Liver (tissue), 9 donors: ENCODE data around the gene MEGF11. TPM values are rescaled to one million over a fixed set of nuclear protein-coding genes. Genes with fewer than 3 reads are reported as not detected.

Experiments
- DNase-seq: peaks from one replicate; pipeline ENCODE4 v3.0.0-alpha.2; 2017; ENCODE audit warnings: low spot score
- H3K27ac ChIP-seq, 2 donors: one replicate each; pipeline ENCODE4 v1.7.0; 2013; ENCODE audit warnings: inconsistent platforms in 2 of 2, low read length in 2 of 2, control low read depth in 1 of 2, low read depth in 1 of 2, mild to moderate bottlenecking in 1 of 2
- H3K27me3 ChIP-seq, 4 donors: one replicate each; pipeline versions ENCODE4 v1.6.1 to v1.7.0; 2013; ENCODE audit warnings: low read length in 3 of 4, inconsistent platforms in 1 of 4, mild to moderate bottlenecking in 1 of 4, moderate library complexity in 1 of 4; ENCODE audit not compliant: control insufficient read depth in 4 of 4, insufficient read depth in 4 of 4
- H3K36me3 ChIP-seq, 4 donors: one replicate each; pipeline versions ENCODE4 v1.6.1 to v1.7.0; 2013; ENCODE audit warnings: low read length in 3 of 4, mild to moderate bottlenecking in 3 of 4, low read depth in 1 of 4, moderate library complexity in 1 of 4; ENCODE audit not compliant: control insufficient read depth in 4 of 4, insufficient read depth in 3 of 4
- H3K4me1 ChIP-seq, 4 donors: one replicate each; pipeline versions ENCODE4 v1.6.1 to v1.7.0; 2013; ENCODE audit warnings: low read length in 3 of 4, mild to moderate bottlenecking in 3 of 4, moderate library complexity in 1 of 4; ENCODE audit not compliant: control insufficient read depth in 4 of 4, insufficient read depth in 4 of 4
- H3K4me3 ChIP-seq, 3 donors: one replicate each; pipeline versions ENCODE4 v1.6.1 to v1.7.0; 2013; ENCODE audit warnings: low read length in 3 of 3, control low read depth in 1 of 3, low read depth in 1 of 3, mild to moderate bottlenecking in 1 of 3
- H3K9ac ChIP-seq, 2 donors: one replicate each; pipeline ENCODE4 v1.7.0; 2013; ENCODE audit warnings: low read length in 2 of 2, mild to moderate bottlenecking in 2 of 2, moderate library complexity in 2 of 2, control low read depth in 1 of 2, low read depth in 1 of 2
- H3K9me3 ChIP-seq, 4 donors: one replicate each; pipeline versions ENCODE4 v1.6.1 to v1.7.0; 2013; ENCODE audit warnings: low read length in 3 of 4; ENCODE audit not compliant: control insufficient read depth in 4 of 4
- GABPA ChIP-seq, 2 donors: IDR thresholded peaks in 1 of 2; conservative IDR thresholded peaks in 1 of 2; 2 replicates each; pipeline ENCODE4 v1.6.1; 2016; ENCODE audit warnings: antibody characterized with exemption in 2 of 2, mild to moderate bottlenecking in 1 of 2, moderate library complexity in 1 of 2
- HNF4A ChIP-seq, 2 donors: conservative IDR thresholded peaks; 2 replicates each; pipeline ENCODE4 v1.6.1; 2016; ENCODE audit warnings: antibody characterized with exemption in 2 of 2, mild to moderate bottlenecking in 2 of 2
- HNF4G ChIP-seq: IDR thresholded peaks from 2 replicates; pipeline ENCODE4 v1.6.1; 2016; ENCODE audit warnings: antibody characterized with exemption
- JUND ChIP-seq, 2 donors: IDR thresholded peaks; 2 replicates each; pipeline ENCODE4 v1.6.1; 2016; ENCODE audit warnings: antibody characterized with exemption in 2 of 2
- NR2F2 ChIP-seq: IDR thresholded peaks from 2 replicates; pipeline ENCODE4 v1.6.1; 2016; ENCODE audit warnings: antibody characterized with exemption
- RAD21 ChIP-seq, 2 donors: IDR thresholded peaks; 2 replicates each; pipeline ENCODE4 v1.6.1; 2016; ENCODE audit warnings: antibody characterized with exemption in 2 of 2, mild to moderate bottlenecking in 2 of 2
- RXRA ChIP-seq, 2 donors: IDR thresholded peaks; 2 replicates each; pipeline ENCODE4 v1.6.1; 2017 to 2018; ENCODE audit warnings: antibody characterized with exemption in 2 of 2, mild to moderate bottlenecking in 1 of 2
- SP1 ChIP-seq: IDR thresholded peaks from 2 replicates; pipeline ENCODE4 v1.6.1; 2018; ENCODE audit warnings: antibody characterized with exemption, mild to moderate bottlenecking
- TAF1 ChIP-seq: conservative IDR thresholded peaks from 2 replicates; pipeline ENCODE4 v1.6.1; 2016; ENCODE audit warnings: antibody characterized with exemption, mild to moderate bottlenecking
- YY1 ChIP-seq: IDR thresholded peaks from 2 replicates; pipeline ENCODE4 v1.6.1; 2016; ENCODE audit warnings: antibody characterized with exemption, mild to moderate bottlenecking
- WGBS: extraction: QIAGEN DNeasy Blood & Tissue Kit; methylation state at CpG from one replicate; pipeline ENCODE4 v1.1.7; 2013; 5-methylcytosine and 5-hydroxymethylcytosine counted together
- polyA plus RNA-seq, 2 donors: library from polyadenylated mRNA; stranded (reverse) in 1 of 2; unstranded in 1 of 2; fragments of 200-250 nt in 1 of 2; fragments of >200 nt in 1 of 2; fragmentation: Nextera tagmentation in 1 of 2; extraction: Ambion mirVana in 1 of 2; gene quantifications; one replicate each; pipeline versions ENCODE4 v1.2.1 to v1.2.3, GENCODE V29; 2013 to 2015
- total RNA-seq, 2 donors: library from RNA; depleted of rRNA; stranded (reverse); fragments of >200 nt; gene quantifications; one replicate each; pipeline ENCODE4 v1.2.3, GENCODE V29; 2014
- TF ChIP-seq, protein P1 (sequence below): IDR thresholded peaks from 2 replicates; pipeline ENCODE4 v1.6.1; 2016; ENCODE audit warnings: antibody characterized with exemption
- TF ChIP-seq, protein P2 (sequence below): fragments of 150-350 bp; IDR thresholded peaks from 2 replicates; pipeline ENCODE4 v1.5.1; 2017; ENCODE audit warnings: improper control_type of control experiment, low read depth, low read length; ENCODE audit not compliant: missing input control
- TF ChIP-seq, protein P3 (sequence below): IDR thresholded peaks from 2 replicates; pipeline ENCODE4 v1.6.1; 2016; ENCODE audit warnings: antibody characterized with exemption
- TF ChIP-seq, protein P4 (sequence below): IDR thresholded peaks from 2 replicates; pipeline ENCODE4 v1.6.1; 2016; ENCODE audit warnings: antibody characterized with exemption, mild to moderate bottlenecking
- donor health status: healthy.
- donor health status: healthy.
- donor health status: healthy.
- donor health status: healthy.
- donor health status: healthy.

Gene MEGF11
- total and polyA plus RNA-seq, 4 donors: under 0.01 to 0.51 (median 0.03) TPM; not detected in 1

DNA sequence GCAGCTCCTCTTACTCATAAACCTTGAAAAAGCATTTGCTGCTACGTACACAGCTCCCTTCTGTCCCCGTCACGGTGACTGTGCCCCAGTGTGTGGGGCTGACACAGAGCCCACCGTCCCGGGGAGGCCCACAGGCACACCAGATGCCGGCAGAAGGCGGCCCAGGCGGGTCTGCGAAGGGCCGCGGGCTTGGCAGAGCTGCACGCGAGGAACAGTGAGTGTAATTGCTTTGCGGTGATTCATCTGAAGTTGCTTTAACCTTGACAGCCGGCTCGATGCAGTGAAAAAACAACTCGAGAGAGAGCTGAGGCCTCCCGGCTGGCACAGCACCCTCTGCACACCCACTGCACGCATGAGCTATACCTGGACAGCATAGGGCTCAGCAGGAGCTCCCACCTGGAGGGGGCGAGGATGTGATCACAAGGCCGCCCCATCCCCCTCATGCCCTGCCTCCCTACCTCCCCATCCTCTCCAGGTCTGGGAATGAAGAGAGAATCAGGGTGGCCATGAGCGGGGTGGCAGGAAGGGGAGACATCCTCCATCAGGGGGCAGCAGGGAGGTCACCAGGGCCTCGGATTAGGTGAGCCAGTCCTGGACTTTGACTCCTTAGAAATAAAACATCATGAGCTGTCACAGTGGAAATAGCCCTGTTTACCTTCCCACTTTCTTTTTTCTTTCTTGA is 172.7 kb downstream of the MEGF11 start:
- peaks cover 0 to 3% (median 0%) of the 10 kb centered on the region in 4 donors for H3K27me3 ChIP-seq
- no peak overlapping the region for H3K9ac ChIP-seq
- WGBS: 67% methylated on average over 23 of the region's 23 CpGs
- H3K27ac ChIP-seq: no peak overlapping the region
- no peak for DNase-seq
- TF ChIP-seq SP1: no peak
- TF ChIP-seq, protein P1, sequence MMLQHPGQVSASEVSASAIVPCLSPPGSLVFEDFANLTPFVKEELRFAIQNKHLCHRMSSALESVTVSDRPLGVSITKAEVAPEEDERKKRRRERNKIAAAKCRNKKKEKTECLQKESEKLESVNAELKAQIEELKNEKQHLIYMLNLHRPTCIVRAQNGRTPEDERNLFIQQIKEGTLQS: no peak
- TF ChIP-seq YY1: no peak
- TF ChIP-seq, protein P2, sequence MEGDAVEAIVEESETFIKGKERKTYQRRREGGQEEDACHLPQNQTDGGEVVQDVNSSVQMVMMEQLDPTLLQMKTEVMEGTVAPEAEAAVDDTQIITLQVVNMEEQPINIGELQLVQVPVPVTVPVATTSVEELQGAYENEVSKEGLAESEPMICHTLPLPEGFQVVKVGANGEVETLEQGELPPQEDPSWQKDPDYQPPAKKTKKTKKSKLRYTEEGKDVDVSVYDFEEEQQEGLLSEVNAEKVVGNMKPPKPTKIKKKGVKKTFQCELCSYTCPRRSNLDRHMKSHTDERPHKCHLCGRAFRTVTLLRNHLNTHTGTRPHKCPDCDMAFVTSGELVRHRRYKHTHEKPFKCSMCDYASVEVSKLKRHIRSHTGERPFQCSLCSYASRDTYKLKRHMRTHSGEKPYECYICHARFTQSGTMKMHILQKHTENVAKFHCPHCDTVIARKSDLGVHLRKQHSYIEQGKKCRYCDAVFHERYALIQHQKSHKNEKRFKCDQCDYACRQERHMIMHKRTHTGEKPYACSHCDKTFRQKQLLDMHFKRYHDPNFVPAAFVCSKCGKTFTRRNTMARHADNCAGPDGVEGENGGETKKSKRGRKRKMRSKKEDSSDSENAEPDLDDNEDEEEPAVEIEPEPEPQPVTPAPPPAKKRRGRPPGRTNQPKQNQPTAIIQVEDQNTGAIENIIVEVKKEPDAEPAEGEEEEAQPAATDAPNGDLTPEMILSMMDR: no peak
- TF ChIP-seq RXRA (IDR thresholded peaks at IDR 0.05): no peak
- TF ChIP-seq GABPA (IDR thresholded peaks at IDR 0.05 in 1 of 2, conservative IDR thresholded peaks at IDR 0.05 in 1 of 2): no peak
- TF ChIP-seq, protein P3, sequence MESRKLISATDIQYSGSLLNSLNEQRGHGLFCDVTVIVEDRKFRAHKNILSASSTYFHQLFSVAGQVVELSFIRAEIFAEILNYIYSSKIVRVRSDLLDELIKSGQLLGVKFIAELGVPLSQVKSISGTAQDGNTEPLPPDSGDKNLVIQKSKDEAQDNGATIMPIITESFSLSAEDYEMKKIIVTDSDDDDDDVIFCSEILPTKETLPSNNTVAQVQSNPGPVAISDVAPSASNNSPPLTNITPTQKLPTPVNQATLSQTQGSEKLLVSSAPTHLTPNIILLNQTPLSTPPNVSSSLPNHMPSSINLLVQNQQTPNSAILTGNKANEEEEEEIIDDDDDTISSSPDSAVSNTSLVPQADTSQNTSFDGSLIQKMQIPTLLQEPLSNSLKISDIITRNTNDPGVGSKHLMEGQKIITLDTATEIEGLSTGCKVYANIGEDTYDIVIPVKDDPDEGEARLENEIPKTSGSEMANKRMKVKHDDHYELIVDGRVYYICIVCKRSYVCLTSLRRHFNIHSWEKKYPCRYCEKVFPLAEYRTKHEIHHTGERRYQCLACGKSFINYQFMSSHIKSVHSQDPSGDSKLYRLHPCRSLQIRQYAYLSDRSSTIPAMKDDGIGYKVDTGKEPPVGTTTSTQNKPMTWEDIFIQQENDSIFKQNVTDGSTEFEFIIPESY: no peak
- no peak for TF ChIP-seq RAD21 (IDR thresholded peaks at IDR 0.05)
- no peak for TF ChIP-seq HNF4A (conservative IDR thresholded peaks at IDR 0.05)
- no peak for TF ChIP-seq NR2F2
- H3K36me3 ChIP-seq: no peaks in the 10 kb centered on the region
- no peak overlapping the region for H3K4me3 ChIP-seq
- peaks cover 0 to 4% (median 3%) of the 10 kb centered on the region in 4 donors for H3K9me3 ChIP-seq
- H3K4me1 ChIP-seq: no peaks in the 10 kb centered on the region

DNA sequence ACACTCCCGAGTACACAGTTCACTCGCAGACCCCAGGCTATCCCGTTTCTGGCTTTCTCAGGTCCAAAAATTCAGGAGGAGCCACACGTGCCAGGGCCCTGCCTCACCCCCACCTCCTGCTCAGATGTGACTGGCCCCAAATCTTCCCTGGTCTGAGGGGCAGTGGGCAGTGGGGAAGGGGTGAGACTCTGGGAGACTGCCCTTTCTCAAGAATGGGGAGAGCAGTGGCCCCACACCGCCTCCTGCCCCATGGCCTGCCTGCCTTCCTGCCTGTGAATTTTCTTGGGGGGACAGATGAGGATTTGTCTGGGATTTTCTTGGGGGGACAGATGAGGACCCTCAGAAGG is 174.6 kb downstream of the MEGF11 start:
- H3K4me3 ChIP-seq: no peak overlapping the region
- peaks cover 0 to 3% (median 0%) of the 10 kb centered on the region in 4 donors for H3K27me3 ChIP-seq
- no peak for TF ChIP-seq HNF4A (conservative IDR thresholded peaks at IDR 0.05)
- TF ChIP-seq YY1: no peak
- no peak for TF ChIP-seq TAF1
- TF ChIP-seq RAD21 (IDR thresholded peaks at IDR 0.05): no peak
- TF ChIP-seq, protein P1: no peak
- TF ChIP-seq JUND (IDR thresholded peaks at IDR 0.05): no peak
- TF ChIP-seq HNF4G: no peak
- TF ChIP-seq, protein P2: no peak
- TF ChIP-seq GABPA (IDR thresholded peaks at IDR 0.05 in 1 of 2, conservative IDR thresholded peaks at IDR 0.05 in 1 of 2): no peak
- TF ChIP-seq RXRA (IDR thresholded peaks at IDR 0.05): no peak
- TF ChIP-seq NR2F2: no peak
- TF ChIP-seq SP1: no peak
- TF ChIP-seq, protein P4, sequence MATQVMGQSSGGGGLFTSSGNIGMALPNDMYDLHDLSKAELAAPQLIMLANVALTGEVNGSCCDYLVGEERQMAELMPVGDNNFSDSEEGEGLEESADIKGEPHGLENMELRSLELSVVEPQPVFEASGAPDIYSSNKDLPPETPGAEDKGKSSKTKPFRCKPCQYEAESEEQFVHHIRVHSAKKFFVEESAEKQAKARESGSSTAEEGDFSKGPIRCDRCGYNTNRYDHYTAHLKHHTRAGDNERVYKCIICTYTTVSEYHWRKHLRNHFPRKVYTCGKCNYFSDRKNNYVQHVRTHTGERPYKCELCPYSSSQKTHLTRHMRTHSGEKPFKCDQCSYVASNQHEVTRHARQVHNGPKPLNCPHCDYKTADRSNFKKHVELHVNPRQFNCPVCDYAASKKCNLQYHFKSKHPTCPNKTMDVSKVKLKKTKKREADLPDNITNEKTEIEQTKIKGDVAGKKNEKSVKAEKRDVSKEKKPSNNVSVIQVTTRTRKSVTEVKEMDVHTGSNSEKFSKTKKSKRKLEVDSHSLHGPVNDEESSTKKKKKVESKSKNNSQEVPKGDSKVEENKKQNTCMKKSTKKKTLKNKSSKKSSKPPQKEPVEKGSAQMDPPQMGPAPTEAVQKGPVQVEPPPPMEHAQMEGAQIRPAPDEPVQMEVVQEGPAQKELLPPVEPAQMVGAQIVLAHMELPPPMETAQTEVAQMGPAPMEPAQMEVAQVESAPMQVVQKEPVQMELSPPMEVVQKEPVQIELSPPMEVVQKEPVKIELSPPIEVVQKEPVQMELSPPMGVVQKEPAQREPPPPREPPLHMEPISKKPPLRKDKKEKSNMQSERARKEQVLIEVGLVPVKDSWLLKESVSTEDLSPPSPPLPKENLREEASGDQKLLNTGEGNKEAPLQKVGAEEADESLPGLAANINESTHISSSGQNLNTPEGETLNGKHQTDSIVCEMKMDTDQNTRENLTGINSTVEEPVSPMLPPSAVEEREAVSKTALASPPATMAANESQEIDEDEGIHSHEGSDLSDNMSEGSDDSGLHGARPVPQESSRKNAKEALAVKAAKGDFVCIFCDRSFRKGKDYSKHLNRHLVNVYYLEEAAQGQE: no peak
- no peak overlapping the region for H3K9ac ChIP-seq
- no peak overlapping the region for H3K27ac ChIP-seq
- WGBS: 55% methylated on average over 5 of the region's 5 CpGs
- no peaks in the 10 kb centered on the region for H3K4me1 ChIP-seq
- H3K36me3 ChIP-seq: no peaks in the 10 kb centered on the region
- no peak for DNase-seq
- H3K9me3 ChIP-seq: peaks cover 0 to under 1% (median 0%) of the 10 kb centered on the region in 4 donors
